Transverse colon (tissue), 4 donors: ENCODE results near the gene CDC20.

ENCODE experiments used
- CTCF ChIP-seq, 5 experiments: fragments of 200-600 bp in 3 of 5; fragments of 450-650 bp in 2 of 5; sonication (generic) in 3 of 5; IDR thresholded peaks; 1 replicate in 2 of 5; 2 replicates in 3 of 5; pipeline ENCODE4 v1.5.1; 2016 to 2017; ENCODE audit warnings: antibody characterized with exemption in 5 of 5, inconsistent platforms in 3 of 5, mild to moderate bottlenecking in 2 of 5, moderate library complexity in 1 of 5
- EP300 ChIP-seq: sonication (generic); formaldehyde crosslinking; IDR thresholded peaks from one replicate; pipeline ENCODE4 v1.6.1; 2017; ENCODE audit warnings: antibody characterized with exemption, low read depth
- POLR2A ChIP-seq: fragments of 450-650 bp; IDR thresholded peaks from one replicate; pipeline ENCODE4 v1.6.1; 2016; ENCODE audit warnings: antibody characterized with exemption, mild to moderate bottlenecking, moderate library complexity
- POLR2AphosphoS5 ChIP-seq, 3 donors: sonication (generic); formaldehyde crosslinking; IDR thresholded peaks; one replicate each; pipeline ENCODE4 v1.6.1; 2016; ENCODE audit warnings: antibody characterized with exemption in 3 of 3

DNA sequence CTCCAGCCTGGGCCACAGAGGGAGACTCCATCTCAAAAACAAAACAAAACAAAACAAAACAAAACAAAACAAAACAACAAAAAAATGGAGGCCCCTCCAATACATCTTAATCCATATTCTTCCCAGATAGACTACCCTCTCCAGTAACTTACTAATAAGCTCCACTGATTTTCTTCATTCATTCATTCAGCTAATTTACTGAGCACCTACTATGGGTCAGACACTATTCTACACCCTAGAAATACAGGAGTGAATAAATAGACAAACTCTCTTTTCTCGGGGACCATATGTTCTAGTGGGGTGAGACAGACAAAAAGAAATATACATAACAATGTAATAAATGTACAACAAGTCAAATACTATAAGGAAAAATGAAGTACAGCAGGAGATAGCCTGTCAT, 7.8 kb upstream of the CDC20 start:
- TF ChIP-seq EP300 (no peak), CTCF (IDR thresholded peaks at IDR 0.05) (no peak), POLR2A (no peak), POLR2AphosphoS5 (IDR thresholded peaks at IDR 0.05) (no peak)
